Activated CD4-positive, alpha-beta T cell treated with anti-CD3 and anti-CD28 coated beads, Interleukin-2, amount 10 ng/mL, durations not matched to agents 7 days and 5 days (primary cell): Measurements from ENCODE around the gene DENND1A. TPM values are rescaled to one million over a fixed set of nuclear protein-coding genes. Genes with fewer than 3 reads are reported as not detected.

Experiments
- CTCF ChIA-PET: fragments of 350-600 bp; sonication (Branson Sonifier 250); formaldehyde crosslinking; loops from one replicate; lab custom pipeline; 2021; ENCODE audit warnings: antibody characterized with exemption; lab: Charles Lee
- POLR2A ChIA-PET: fragments of 350-600 bp; sonication (Branson Sonifier 250); formaldehyde crosslinking; loops from one replicate; lab custom pipeline; 2021; ENCODE audit warnings: antibody characterized with exemption; lab: Charles Lee
- DNase-seq: peaks from one replicate; pipeline ENCODE4 v3.0.0-alpha.2; 2020
- H3K27ac Mint-ChIP-seq: one replicate; pipeline ENCODE4 v1.8.0; 2021; ENCODE audit warnings: mild to moderate bottlenecking, moderate library complexity, mixed read lengths
- H3K27me3 Mint-ChIP-seq: one replicate; pipeline ENCODE4 v1.8.0; 2021; ENCODE audit warnings: mixed read lengths
- H3K36me3 Mint-ChIP-seq: one replicate; pipeline ENCODE4 v1.8.0; 2021; ENCODE audit warnings: low read depth, mixed read lengths
- H3K4me1 Mint-ChIP-seq: one replicate; pipeline ENCODE4 v1.8.0; 2021; ENCODE audit warnings: mixed read lengths
- H3K4me3 Mint-ChIP-seq: one replicate; pipeline ENCODE4 v1.8.0; 2021; ENCODE audit warnings: mild to moderate bottlenecking, moderate library complexity, mixed read lengths
- H3K9me3 Mint-ChIP-seq: one replicate; pipeline ENCODE4 v1.8.0; 2021; ENCODE audit warnings: mixed read lengths
- total RNA-seq, 2 experiments: library from RNA; stranded (reverse); gene quantifications; one replicate each; pipeline ENCODE4 v1.2.3, GENCODE V29; 2021

Gene DENND1A
- total RNA-seq, 2 experiments from 2014 or later = 15.5 to 21.2 TPM

GRCh38 chr9:123543492-123543891, 386.4 kb downstream of the DENND1A start:
- Mint-ChIP-seq H3K27me3 (no peaks in the 10 kb centered on the region), H3K9me3 (no peaks in the 10 kb centered on the region), H3K27ac (no peak overlapping the region), H3K4me3 (no peak overlapping the region), H3K4me1 (peaks cover 3% of the 10 kb centered on the region), H3K36me3 (no peaks in the 10 kb centered on the region)
- POLR2A ChIA-PET = no interaction called here
- DNase-seq = no peak
- CTCF ChIA-PET = interaction anchor here (1.3 to 3.7 kb wide), 2 partner anchors 19 to 497 kb away, joined by 3 to 16 read pairs; no protein-coding TSS in a partner anchor

GRCh38 chr9:123542435-123543225, 387.3 kb downstream of the DENND1A start:
- Mint-ChIP-seq H3K4me3 (no peak overlapping the region), H3K36me3 (no peaks in the 10 kb centered on the region), H3K9me3 (no peaks in the 10 kb centered on the region), H3K27me3 (no peaks in the 10 kb centered on the region), H3K27ac (no peak overlapping the region), H3K4me1 (peaks cover 3% of the 10 kb centered on the region)
- ChIA-PET CTCF (interaction anchor here (1.3 to 3.7 kb wide), 2 partner anchors 18 to 498 kb away, joined by 3 to 16 read pairs; no protein-coding TSS in a partner anchor), POLR2A (no interaction called here)
- DNase-seq = no peak

GRCh38 chr9:123541411-123541810, 388.5 kb downstream of the DENND1A start:
- CTCF ChIA-PET = interaction anchor here (1.3 to 3.7 kb wide), 3 partner anchors 9 to 499 kb away, joined by 3 to 16 read pairs (median 6); no protein-coding TSS in a partner anchor
- H3K4me3 Mint-ChIP-seq = no peak overlapping the region
- no peak for DNase-seq
- H3K9me3 Mint-ChIP-seq = no peaks in the 10 kb centered on the region
- H3K27me3 Mint-ChIP-seq = no peaks in the 10 kb centered on the region
- H3K36me3 Mint-ChIP-seq = no peaks in the 10 kb centered on the region
- peaks cover 9% of the 10 kb centered on the region for H3K4me1 Mint-ChIP-seq
- POLR2A ChIA-PET = no interaction called here
- H3K27ac Mint-ChIP-seq = no peak overlapping the region

DNA sequence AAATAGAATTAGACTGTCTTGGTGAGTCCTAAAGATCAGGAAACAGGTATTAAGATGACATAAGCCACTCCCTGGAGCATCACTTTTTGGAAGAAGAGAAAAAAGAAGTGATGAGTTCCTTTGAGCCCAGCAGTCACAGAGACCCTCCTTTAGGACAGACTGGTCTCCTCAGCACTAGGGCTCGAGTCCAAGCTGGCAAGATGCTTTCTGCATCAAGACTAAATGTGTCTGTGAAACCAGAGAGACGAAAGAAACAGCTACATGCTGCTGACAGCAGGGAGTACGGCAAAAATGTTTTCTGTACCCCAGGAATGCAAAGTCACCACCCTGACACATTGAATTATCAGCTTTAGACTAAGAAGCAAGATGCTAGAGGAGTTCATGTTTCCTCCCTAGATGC, 389.5 kb downstream of the DENND1A start:
- H3K27ac Mint-ChIP-seq = no peak overlapping the region
- no peak overlapping the region for H3K4me3 Mint-ChIP-seq
- no peaks in the 10 kb centered on the region for H3K36me3 Mint-ChIP-seq
- POLR2A ChIA-PET = no interaction called here
- CTCF ChIA-PET = interaction anchor here (0.7 to 1.5 kb wide), 3 partner anchors 10 to 583 kb away, joined by 3 to 6 read pairs (median 5); no protein-coding TSS in a partner anchor
- no peak for DNase-seq
- no peaks in the 10 kb centered on the region for H3K27me3 Mint-ChIP-seq
- H3K9me3 Mint-ChIP-seq = no peaks in the 10 kb centered on the region
- peaks cover 10% of the 10 kb centered on the region for H3K4me1 Mint-ChIP-seq

GRCh38 chr9:123537809-123538208, 392.1 kb downstream of the DENND1A start:
- H3K36me3 Mint-ChIP-seq = peaks cover 6% of the 10 kb centered on the region
- CTCF ChIA-PET = no interaction called here
- no peaks in the 10 kb centered on the region for H3K9me3 Mint-ChIP-seq
- H3K27me3 Mint-ChIP-seq = no peaks in the 10 kb centered on the region
- peaks cover 10% of the 10 kb centered on the region for H3K4me1 Mint-ChIP-seq
- no peak overlapping the region for H3K27ac Mint-ChIP-seq
- H3K4me3 Mint-ChIP-seq = no peak overlapping the region
- POLR2A ChIA-PET = no interaction called here
- no peak for DNase-seq

DNA sequence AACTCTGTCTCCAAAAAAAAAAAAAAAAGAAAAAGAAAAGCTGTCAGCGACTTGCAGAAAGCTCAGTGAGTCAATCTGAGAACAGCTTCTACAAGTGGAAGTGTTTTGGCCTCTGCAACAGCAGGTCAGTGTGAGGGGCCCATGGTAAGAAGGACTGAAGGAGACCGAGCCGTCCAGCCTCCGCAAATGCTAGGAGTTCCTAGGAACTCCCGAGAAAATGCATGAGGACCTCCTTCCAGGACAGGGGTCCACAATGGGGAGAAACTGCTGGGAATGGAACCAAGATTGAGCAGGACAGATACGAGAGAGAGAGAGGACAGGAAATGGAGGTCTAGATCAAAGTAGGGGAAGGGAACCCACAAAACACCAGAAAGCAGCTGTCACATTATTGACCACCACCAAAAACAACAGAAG, 393.5 kb downstream of the DENND1A start:
- POLR2A ChIA-PET = no interaction called here
- H3K4me1 Mint-ChIP-seq = peaks cover 7% of the 10 kb centered on the region
- CTCF ChIA-PET = no interaction called here
- H3K9me3 Mint-ChIP-seq = no peaks in the 10 kb centered on the region
- H3K27ac Mint-ChIP-seq = no peak overlapping the region
- no peaks in the 10 kb centered on the region for H3K27me3 Mint-ChIP-seq
- H3K4me3 Mint-ChIP-seq = no peak overlapping the region
- DNase-seq = no peak
- H3K36me3 Mint-ChIP-seq = peaks cover 6% of the 10 kb centered on the region

DNA sequence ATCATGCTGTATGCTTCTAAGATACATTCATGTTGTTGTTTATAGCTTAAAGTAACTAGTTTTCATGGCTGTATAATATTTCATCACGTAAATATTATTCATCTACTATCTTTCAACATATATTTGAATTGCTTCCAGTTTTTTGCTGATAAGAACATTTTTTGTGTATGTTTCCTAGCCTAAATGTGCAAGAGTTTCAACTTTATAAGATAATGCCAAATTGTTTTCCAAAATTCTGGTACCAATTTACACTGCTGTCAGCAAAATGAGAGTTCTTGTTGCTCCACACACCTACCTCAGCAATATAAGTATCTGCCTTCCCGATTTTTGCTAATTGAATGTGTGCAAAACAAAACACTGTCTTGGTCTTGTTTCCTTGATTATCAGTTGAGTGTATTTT, 395.6 kb downstream of the DENND1A start:
- H3K27ac Mint-ChIP-seq = no peak overlapping the region
- H3K27me3 Mint-ChIP-seq = no peaks in the 10 kb centered on the region
- H3K9me3 Mint-ChIP-seq = peaks cover 10% of the 10 kb centered on the region
- ChIA-PET POLR2A (no interaction called here), CTCF (no interaction called here)
- H3K4me3 Mint-ChIP-seq = no peak overlapping the region
- no peak for DNase-seq
- peaks cover 7% of the 10 kb centered on the region for H3K4me1 Mint-ChIP-seq
- H3K36me3 Mint-ChIP-seq = peaks cover 8% of the 10 kb centered on the region

DNA sequence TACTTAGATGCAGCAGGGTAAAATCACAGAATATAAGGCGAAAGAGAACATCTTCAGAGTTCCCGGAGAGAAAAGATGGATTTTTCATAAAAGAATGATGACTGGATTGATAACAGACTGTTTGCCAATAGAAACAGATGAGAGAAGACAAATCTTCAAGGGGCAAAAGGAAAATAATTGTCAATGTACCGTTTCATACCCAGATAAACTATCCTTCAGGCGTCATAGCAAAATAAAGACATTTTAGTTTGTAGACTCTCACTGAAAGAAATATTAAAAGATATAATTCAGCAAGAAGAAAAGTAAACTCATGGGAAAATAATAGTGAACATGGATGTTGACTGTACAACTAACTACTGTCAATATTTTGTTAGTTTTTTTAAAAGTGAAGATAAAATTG, 399.7 kb downstream of the DENND1A start:
- ChIA-PET POLR2A (no interaction called here), CTCF (no interaction called here)
- H3K4me3 Mint-ChIP-seq = no peak overlapping the region
- H3K9me3 Mint-ChIP-seq = peaks cover 11% of the 10 kb centered on the region
- H3K27me3 Mint-ChIP-seq = no peaks in the 10 kb centered on the region
- H3K4me1 Mint-ChIP-seq = no peaks in the 10 kb centered on the region
- H3K36me3 Mint-ChIP-seq = peaks cover 8% of the 10 kb centered on the region
- DNase-seq = no peak
- H3K27ac Mint-ChIP-seq = no peak overlapping the region

GRCh38 chr9:123528501-123528900, 401.4 kb downstream of the DENND1A start:
- no peaks in the 10 kb centered on the region for H3K27me3 Mint-ChIP-seq
- H3K9me3 Mint-ChIP-seq = peaks cover 11% of the 10 kb centered on the region
- no peak for DNase-seq
- CTCF ChIA-PET = interaction anchor here (1.2 to 1.6 kb wide), 2 partner anchors 12 to 512 kb away, joined by 4 to 6 read pairs; no protein-coding TSS in a partner anchor
- H3K4me3 Mint-ChIP-seq = no peak overlapping the region
- H3K36me3 Mint-ChIP-seq = peaks cover 2% of the 10 kb centered on the region
- H3K27ac Mint-ChIP-seq = no peak overlapping the region
- POLR2A ChIA-PET = no interaction called here
- no peaks in the 10 kb centered on the region for H3K4me1 Mint-ChIP-seq

DNA sequence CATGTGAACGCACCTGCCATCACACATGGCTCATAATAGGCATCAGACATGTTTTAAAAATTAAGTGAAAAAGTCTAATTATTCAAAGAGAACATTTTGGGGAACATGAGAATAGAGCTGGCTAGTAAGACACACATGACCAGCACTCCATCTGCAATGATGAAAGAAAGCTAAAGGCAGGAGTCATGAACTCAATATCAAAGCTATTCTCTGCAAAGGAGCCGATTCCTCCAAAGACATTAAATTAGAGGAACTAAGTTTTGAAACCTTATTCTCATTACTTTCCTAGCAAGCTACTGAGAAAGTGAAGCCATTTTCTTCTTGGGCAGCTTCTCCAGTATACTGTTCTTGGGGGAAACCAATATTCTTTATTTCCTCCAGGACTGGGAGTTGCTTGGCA, 401.9 kb downstream of the DENND1A start:
- no peak overlapping the region for H3K4me3 Mint-ChIP-seq
- POLR2A ChIA-PET = no interaction called here

GRCh38 chr9:123525957-123526356, 404.0 kb downstream of the DENND1A start:
- Mint-ChIP-seq H3K27me3 (no peaks in the 10 kb centered on the region), H3K27ac (no peak overlapping the region), H3K4me3 (no peak overlapping the region), H3K36me3 (peaks cover 2% of the 10 kb centered on the region), H3K4me1 (no peaks in the 10 kb centered on the region), H3K9me3 (peaks cover 8% of the 10 kb centered on the region)
- POLR2A ChIA-PET = no interaction called here
- DNase-seq = no peak
- CTCF ChIA-PET = no interaction called here

More for the DNA sequence above, 401.9 kb downstream of the DENND1A start:
- Mint-ChIP-seq H3K27ac (no peak overlapping the region), H3K27me3 (no peaks in the 10 kb centered on the region), H3K36me3 (peaks cover 2% of the 10 kb centered on the region), H3K4me1 (no peaks in the 10 kb centered on the region), H3K9me3 (peaks cover 11% of the 10 kb centered on the region)
- CTCF ChIA-PET = interaction anchor here (1.2 to 1.6 kb wide), 2 partner anchors 13 to 513 kb away, joined by 4 to 6 read pairs; no protein-coding TSS in a partner anchor
- no peak for DNase-seq

- H3K9me3 Mint-ChIP-seq = peaks cover 8% of the 10 kb centered on the region
- H3K4me3 Mint-ChIP-seq = no peak overlapping the region
- no peaks in the 10 kb centered on the region for H3K27me3 Mint-ChIP-seq
- no peaks in the 10 kb centered on the region for H3K4me1 Mint-ChIP-seq
- peaks cover 2% of the 10 kb centered on the region for H3K36me3 Mint-ChIP-seq
- no peak overlapping the region for H3K27ac Mint-ChIP-seq
- no peak for DNase-seq
- CTCF ChIA-PET = no interaction called here
- POLR2A ChIA-PET = no interaction called here
Observed at GRCh38 chr9:123525424-123525823, 404.5 kb downstream of the DENND1A start.

GRCh38 chr9:123524866-123525265, 405.1 kb downstream of the DENND1A start:
- H3K4me1 Mint-ChIP-seq = no peaks in the 10 kb centered on the region
- H3K27me3 Mint-ChIP-seq = no peaks in the 10 kb centered on the region

More at GRCh38 chr9:123524866-123525265, 405.1 kb downstream of the DENND1A start:
- DNase-seq = no peak
- no peak overlapping the region for H3K4me3 Mint-ChIP-seq
- peaks cover under 1% of the 10 kb centered on the region for H3K36me3 Mint-ChIP-seq
- H3K27ac Mint-ChIP-seq = no peak overlapping the region
- CTCF ChIA-PET = interaction anchor here (0.9 kb wide), 1 partner anchor 19 kb away, joined by 3 read pairs; no protein-coding TSS in a partner anchor
- H3K9me3 Mint-ChIP-seq = peaks cover 5% of the 10 kb centered on the region
- POLR2A ChIA-PET = no interaction called here
